Colonic mucosa (tissue), 4 donors: ENCODE data around the gene SEC61A1. TPM values are rescaled to one million over a fixed set of nuclear protein-coding genes. Genes with fewer than 3 reads are reported as not detected.

Source experiments
- DNase-seq: peaks from one replicate; pipeline ENCODE4 v3.0.0-alpha.2; 2020
- H3K27ac ChIP-seq: fragments of 200-600 bp; one replicate; pipeline ENCODE4 v1.8.0; 2021
- H3K27me3 ChIP-seq: fragments of 200-600 bp; one replicate; pipeline ENCODE4 v1.8.0; 2021
- H3K36me3 ChIP-seq: fragments of 200-600 bp; one replicate; pipeline ENCODE4 v1.8.0; 2021
- H3K4me1 ChIP-seq: fragments of 200-600 bp; one replicate; pipeline ENCODE4 v1.8.0; 2021; ENCODE audit warnings: mild to moderate bottlenecking
- H3K4me3 ChIP-seq: fragments of 200-600 bp; one replicate; pipeline ENCODE4 v1.8.0; 2021
- H3K9ac ChIP-seq, 2 donors: one replicate each; pipeline ENCODE4 v1.7.0; 2013; ENCODE audit warnings: control low read depth in 2 of 2, low read depth in 2 of 2, low read length in 2 of 2
- H3K9me3 ChIP-seq: fragments of 200-600 bp; one replicate; pipeline ENCODE4 v1.8.0; 2021
- CTCF ChIP-seq: fragments of 200-600 bp; IDR thresholded peaks from one replicate; pipeline ENCODE4 v1.8.0; 2022; ENCODE audit warnings: antibody characterized with exemption, mild to moderate bottlenecking
- intact Hi-C: fragments of 100-400 bp; cut with DNase I; formaldehyde crosslinking; loops from one replicate; pipeline ENCODE4 v1.14.1; 2022
- total RNA-seq, 2 donors: library from RNA; stranded (reverse); fragmentation: NEBNext Ultra II Directional in 1 of 2; extraction: Animal tissue kit (Norgen Biotek cat#: 25700) in 1 of 2; gene quantifications; one replicate each; pipeline ENCODE4 v1.2.1, GENCODE V29; 2021
- donor health status: healthy.
- donor health status: DM: no; HTN: no; CAD: no.
- donor health status: DM: no; HTN: no; CAD: no.

Gene SEC61A1
- total RNA-seq, 2 donors from 2014 or later = 184 to 250 TPM

- no peaks in the 10 kb centered on the region for H3K9me3 ChIP-seq
- DNase-seq = peak; percentile 55
- H3K4me3 ChIP-seq = no peak overlapping the region
- peak overlapping the region in 1 of 2 donors; percentile 31 for H3K9ac ChIP-seq
- intact Hi-C loops = no loop called here
- TF ChIP-seq CTCF = no peak
- H3K27me3 ChIP-seq = no peaks in the 10 kb centered on the region
- no peaks in the 10 kb centered on the region for H3K36me3 ChIP-seq
- H3K4me1 ChIP-seq = no peaks in the 10 kb centered on the region
- no peak overlapping the region for H3K27ac ChIP-seq
These were observed 41.1 kb upstream of the SEC61A1 start for GRCh38 chr3:128011140-128011539.

- Histone ChIP-seq H3K9ac (no peak overlapping the region), H3K36me3 (no peaks in the 10 kb centered on the region), H3K9me3 (no peaks in the 10 kb centered on the region), H3K4me1 (no peaks in the 10 kb centered on the region), H3K27ac (no peak overlapping the region), H3K4me3 (no peak overlapping the region), H3K27me3 (no peaks in the 10 kb centered on the region)
- no peak for DNase-seq
- TF ChIP-seq CTCF = no peak
- intact Hi-C loops = no loop called here
These were observed 40.2 kb upstream of the SEC61A1 start for GRCh38 chr3:128012050-128012449.

- H3K4me1 ChIP-seq = no peaks in the 10 kb centered on the region
- H3K9me3 ChIP-seq = no peaks in the 10 kb centered on the region
- DNase-seq = no peak
- no peak overlapping the region for H3K9ac ChIP-seq
- no peak overlapping the region for H3K27ac ChIP-seq
- intact Hi-C loops = no loop called here
- no peak for TF ChIP-seq CTCF
- H3K36me3 ChIP-seq = no peaks in the 10 kb centered on the region
- no peaks in the 10 kb centered on the region for H3K27me3 ChIP-seq
- no peak overlapping the region for H3K4me3 ChIP-seq
These were observed 37.7 kb upstream of the SEC61A1 start for GRCh38 chr3:128014548-128014947.

- Histone ChIP-seq H3K27me3 (no peaks in the 10 kb centered on the region), H3K4me3 (no peak overlapping the region), H3K36me3 (no peaks in the 10 kb centered on the region), H3K9ac (no peak overlapping the region), H3K9me3 (no peaks in the 10 kb centered on the region), H3K4me1 (no peaks in the 10 kb centered on the region), H3K27ac (no peak overlapping the region)
- no peak for TF ChIP-seq CTCF
- intact Hi-C loops = no loop called here
- DNase-seq = no peak
These were observed 35.7 kb upstream of the SEC61A1 start for GRCh38 chr3:128016502-128016901.

GRCh38 chr3:128021768-128022372 lies 30.4 kb upstream of the SEC61A1 start:
- Histone ChIP-seq H3K9me3 (no peaks in the 10 kb centered on the region), H3K27ac (no peak overlapping the region), H3K9ac (no peak overlapping the region), H3K36me3 (no peaks in the 10 kb centered on the region), H3K27me3 (no peaks in the 10 kb centered on the region), H3K4me3 (no peak overlapping the region), H3K4me1 (no peaks in the 10 kb centered on the region)
- no peak for TF ChIP-seq CTCF
- intact Hi-C loops = no loop called here
- no peak for DNase-seq
